DMS53 (cell line): Measurements from ENCODE around the gene LARP1.
A peak's percentile ranks its signal among the peaks of the same experiment; 100 is the strongest.

Experiments
- DNase-seq: peaks from one replicate; lab custom pipeline; 2025; lab: John Stamatoyannopoulos, UW

The LARP1 gene

DNA sequence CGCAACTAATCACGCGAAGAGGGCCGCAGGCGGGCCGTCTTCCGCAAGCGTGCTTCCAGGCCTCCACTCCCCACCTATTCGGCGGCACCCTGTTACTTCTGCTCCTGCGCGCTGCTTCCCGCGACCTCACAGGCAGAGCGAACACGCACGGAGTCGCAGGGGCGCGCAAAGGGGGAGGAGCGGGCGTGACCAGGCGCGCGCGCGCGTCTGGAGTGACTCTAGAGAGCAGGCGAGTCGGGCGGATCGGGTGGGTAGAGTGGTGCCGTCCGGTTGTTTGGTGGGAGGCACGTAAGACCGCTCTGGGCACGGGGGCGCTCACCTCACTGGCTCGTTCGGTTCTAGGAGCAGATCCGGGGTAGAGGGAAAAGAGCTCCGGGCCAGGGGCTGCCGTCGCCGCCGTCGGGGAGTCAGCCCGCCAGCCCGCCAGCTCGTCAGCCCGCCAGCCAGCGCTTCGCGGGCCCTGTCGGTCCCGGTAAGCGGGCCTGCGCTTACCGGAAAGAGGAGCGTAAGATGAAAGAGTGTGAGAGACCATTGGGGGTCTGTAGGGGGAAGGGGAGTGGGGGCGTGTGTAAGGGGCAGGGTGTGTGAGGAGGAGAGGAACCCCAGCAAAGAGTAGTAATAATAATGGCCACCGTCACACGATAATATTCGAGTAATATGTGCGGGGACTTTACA, 103.3 kb downstream of the LARP1 start, which contains the start of gene CNOT8:
Gene CNOT8, plus strand, starts transcription at position 331 of the 675 bp plus-strand sequence. CDS start 4,652 bp downstream, outside the sequence.
- DNase-seq, result peak; percentile 99

DNA sequence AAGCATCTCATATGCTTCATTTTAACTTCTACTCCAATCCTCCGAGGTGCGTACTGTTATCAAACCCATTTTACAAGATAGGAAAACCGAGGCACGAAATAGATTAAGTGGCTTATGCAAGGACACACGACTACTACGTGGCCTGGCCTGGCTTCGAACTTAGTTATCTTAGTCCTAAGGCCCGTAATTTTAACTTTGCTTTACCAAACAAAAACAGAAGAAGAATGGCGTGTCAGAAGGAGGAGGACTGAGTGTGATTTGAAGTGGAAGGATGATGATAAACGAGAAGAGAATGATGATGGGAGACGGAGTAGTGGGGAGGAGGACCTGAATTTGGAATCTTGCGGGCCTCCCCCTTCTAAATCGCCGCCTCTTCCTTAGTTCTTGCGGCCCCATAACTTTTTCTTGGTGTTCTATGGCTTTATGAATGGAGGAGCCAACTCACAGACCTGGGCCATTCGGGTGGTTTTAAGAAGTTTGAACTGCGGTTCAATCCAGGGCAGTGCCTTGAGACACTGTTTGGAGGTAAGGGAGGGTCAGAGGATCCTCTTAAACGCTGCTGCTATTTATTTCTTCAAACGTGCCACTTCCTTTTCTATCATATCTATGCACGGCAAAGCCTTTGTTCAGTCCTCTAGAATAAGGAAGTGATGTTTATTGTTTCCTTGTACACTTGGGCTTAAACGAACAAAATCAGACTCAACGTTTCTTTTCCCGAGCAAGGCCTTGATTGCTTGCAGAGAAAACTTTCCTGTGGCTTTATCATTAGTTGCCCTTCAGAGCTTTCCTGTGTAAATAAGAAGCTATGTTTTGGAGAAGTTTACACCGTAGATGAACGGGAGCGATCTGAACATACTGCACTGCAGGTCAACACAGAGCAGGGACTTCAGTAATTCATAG, 104.0 kb downstream of the LARP1 start:
- peak; percentile 62 for DNase-seq

DNA sequence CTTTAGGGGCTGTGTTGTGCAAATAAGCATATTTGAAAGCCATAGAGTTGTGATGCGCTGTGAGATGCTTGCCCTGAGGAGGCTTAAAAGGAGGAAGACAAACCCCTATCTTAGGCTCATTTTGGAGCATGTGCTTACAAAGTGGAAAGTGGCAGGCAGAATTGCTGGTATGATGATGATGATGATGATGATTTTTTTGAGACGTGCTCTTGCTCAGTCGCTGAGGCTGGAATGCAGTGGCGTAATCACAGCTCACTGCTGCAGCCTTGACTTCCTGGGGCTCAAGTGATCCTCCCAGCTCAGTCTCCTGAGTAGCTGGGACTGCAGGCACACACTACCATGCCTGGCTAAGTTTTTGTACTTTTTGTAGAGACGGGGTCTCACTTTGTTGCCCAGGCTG, 104.9 kb downstream of the LARP1 start:
- no peak for DNase-seq

DNA sequence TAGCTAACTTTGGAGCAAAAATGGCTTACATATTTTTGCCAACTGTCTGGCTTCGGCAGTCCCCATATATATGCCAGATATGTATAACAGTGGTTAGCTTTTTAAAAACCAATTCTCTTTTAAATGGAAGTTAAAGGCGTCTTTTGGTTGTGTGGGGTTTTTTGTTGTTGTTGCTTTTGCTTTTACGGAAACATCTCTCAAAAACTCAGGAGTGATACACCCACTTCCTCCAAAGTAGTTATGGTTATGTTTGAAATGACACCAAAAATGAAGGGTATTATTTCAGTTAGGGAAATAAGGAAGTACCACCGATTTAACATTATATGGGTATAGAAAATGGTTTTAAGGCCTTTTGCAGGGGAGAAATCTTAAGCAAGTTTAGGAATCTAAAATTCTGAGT, 105.6 kb downstream of the LARP1 start:
- DNase-seq, result no peak

DNA sequence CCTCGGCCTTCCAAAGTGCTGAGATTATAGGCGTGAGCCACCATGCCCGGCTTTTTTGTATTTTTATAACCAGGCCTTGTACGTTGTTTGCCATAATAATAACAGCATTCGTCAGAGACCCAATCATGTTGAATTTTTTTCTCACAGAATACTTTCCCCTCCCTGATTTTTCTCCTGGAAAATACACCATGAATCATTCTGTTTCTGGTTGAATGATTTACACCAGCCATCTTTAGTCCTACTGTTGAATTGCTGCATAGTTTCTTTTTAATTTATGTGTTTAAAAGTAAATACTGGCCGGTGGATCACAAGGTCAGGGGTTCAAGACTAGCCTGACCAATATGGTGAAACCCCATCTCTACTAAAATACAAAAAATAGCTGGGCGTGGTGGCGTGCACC, 106.8 kb downstream of the LARP1 start:
- no peak for DNase-seq

DNA sequence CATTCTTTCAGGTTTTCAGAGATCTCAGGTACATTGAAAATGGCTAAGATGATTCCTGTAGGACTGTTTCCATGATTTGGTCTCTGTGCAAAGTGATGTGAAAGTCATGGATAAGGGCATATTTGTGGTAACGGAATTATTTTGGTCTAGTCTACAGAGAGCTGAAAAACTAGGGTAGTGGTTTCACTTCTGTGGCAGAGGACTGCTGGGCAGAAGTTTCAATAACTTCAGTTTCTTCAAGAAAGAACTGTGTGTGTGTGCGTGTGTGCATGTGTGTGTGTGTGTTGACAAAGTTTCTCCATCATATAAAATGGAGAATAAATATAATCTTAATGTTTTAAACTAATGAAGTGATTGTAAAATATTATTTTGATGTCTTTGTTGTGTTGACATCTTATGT, 107.6 kb downstream of the LARP1 start:
- no peak for DNase-seq

DNA sequence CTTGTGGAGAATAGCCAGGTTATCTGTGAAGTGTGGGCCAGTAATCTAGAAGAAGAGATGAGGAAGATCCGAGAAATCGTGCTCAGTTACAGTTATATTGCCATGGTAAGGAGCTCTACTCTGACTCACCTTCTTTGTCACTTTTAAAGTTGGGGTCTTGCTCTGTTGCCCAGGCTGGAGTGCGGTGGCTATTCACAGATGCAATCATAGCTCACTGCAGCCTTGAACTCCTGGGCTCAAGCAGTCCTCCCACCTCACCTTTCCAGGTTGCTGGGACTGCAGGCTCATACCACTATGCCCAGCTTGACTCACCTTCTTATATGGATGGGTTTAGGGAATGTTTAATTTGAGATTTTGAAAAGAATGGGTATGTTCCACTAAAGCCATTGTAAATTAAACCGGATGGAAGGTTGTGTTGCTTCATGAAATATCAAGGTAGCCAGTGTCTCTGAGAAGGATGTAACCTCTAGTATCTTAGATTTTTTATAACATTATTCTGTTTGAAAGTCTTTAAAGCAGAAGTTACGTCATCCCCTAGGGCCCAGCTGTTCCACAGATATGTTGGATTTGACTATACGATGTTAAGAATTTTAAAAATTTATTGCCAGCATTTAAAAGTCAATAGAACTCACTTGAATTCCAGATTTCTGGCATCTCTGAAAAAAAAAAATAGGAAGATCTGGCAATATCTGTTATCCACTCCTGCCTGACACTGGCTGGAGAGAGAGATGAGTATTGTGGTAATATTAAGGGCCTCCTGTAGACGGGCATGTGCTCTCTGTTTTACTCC, 108.3 kb downstream of the LARP1 start:
- no peak for DNase-seq

DNA sequence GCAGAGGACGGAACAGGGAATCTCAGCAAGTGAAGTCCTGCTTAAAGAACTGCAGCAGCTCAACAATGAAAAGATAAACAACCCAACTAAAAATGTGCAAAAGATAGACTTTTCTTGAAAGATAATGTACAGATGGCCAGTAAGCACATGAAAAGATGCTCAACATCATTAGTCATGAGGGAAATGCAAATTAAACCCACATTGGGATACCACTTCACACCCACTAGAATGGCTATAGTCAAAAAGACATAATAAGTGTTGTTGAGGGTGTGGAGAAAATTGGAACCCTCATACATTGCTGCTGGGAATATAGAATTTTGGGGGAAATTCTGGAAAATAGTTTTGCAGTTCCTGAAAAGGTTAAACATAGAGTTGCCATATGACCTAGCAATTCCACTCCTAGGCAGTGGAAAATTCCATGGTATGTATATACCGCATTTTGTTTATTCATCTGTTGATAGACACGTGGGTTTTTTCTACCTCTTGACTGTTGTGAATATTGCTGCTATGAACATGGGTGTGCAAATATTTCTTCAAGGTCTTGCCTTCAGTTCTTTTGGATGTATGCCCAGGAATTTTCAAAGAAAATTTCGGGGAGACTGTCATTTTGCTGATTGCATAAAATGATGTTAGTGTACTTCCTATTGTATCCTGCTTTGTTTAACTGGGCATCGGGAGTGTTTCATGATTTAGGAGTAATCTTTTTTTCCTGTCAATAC, 110.4 kb downstream of the LARP1 start:
- no peak for DNase-seq

DNA sequence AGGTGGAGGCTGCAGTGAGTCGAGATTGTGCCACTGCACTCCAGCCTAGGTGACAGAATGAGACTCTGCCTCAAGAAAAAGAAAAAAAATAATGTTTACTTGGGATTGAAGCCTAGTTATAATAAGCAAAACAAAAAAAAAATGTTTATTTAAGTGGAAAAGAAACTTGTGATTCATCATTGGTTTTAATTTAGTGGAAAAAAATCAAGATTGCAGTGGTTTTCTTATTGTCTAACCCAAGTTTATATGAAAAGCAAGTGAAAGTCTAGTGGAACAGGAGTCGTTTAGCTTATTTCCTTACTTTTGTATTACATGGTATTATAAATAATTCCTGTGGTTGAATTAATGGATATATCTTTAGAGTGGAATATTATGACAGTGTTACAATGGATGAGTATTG, 111.7 kb downstream of the LARP1 start:
- DNase-seq, result no peak
